Fibroblast of lung (primary cell): ENCODE measurements around the gene CGA. TPM values are rescaled to one million over a fixed set of nuclear protein-coding genes. Genes with fewer than 3 reads are reported as not detected.
"Not testable (repeated sequence)": the region's sequence is repeated elsewhere in the genome, so short reads cannot be mapped to it uniquely, and the experiment has no call there.

ENCODE experiments used
- DNase-seq, 2 donors: peaks; one replicate each; pipeline versions ENCODE4 v3.0.0 to v3.0.0-alpha.2; 2010; ENCODE audit warnings: low read depth in 2 of 2
- H2AFZ ChIP-seq: 2 replicates; pipeline ENCODE4 v1.5.1; 2012; ENCODE audit warnings: low read length, control low read depth, inconsistent platforms
- H3K27ac ChIP-seq: 2 replicates; pipeline ENCODE4 v1.5.1; 2011; ENCODE audit warnings: low read length, control low read depth; ENCODE audit not compliant: insufficient read depth
- H3K27me3 ChIP-seq: 2 replicates; pipeline ENCODE4 v1.5.1; 2011; ENCODE audit warnings: mild to moderate bottlenecking, low read length; ENCODE audit not compliant: control insufficient read depth, insufficient read depth
- H3K36me3 ChIP-seq: 2 replicates; pipeline ENCODE4 v1.5.1; 2011; ENCODE audit warnings: low read length; ENCODE audit not compliant: control insufficient read depth, insufficient read depth
- H3K4me1 ChIP-seq: 2 replicates; pipeline ENCODE4 v1.5.1; 2011; ENCODE audit warnings: low read length; ENCODE audit not compliant: control insufficient read depth, insufficient read depth; ENCODE audit errors: extremely low read depth
- H3K4me2 ChIP-seq: 2 replicates; pipeline ENCODE4 v1.5.1; 2011; ENCODE audit warnings: low read length, control low read depth; ENCODE audit not compliant: insufficient read depth; ENCODE audit errors: extremely low read depth
- H3K4me3 ChIP-seq, 4 experiments: fragments of 200-600 bp in 1 of 4; sonication (generic) in 1 of 4; replicated peaks in 1 of 4; 2 replicates each; pipeline ENCODE4 v1.5.1; 2011 to 2016; ENCODE audit warnings: low read length in 4 of 4, low read depth in 3 of 4, mild to moderate bottlenecking in 3 of 4, control low read depth in 2 of 4, inconsistent platforms in 1 of 4, mixed read lengths in 1 of 4; ENCODE audit not compliant: insufficient read depth in 1 of 4; ENCODE audit errors: control extremely low read depth in 1 of 4
- H3K79me2 ChIP-seq: 2 replicates; pipeline ENCODE4 v1.5.1; 2012; ENCODE audit warnings: mild to moderate bottlenecking, low read length, inconsistent platforms; ENCODE audit not compliant: control insufficient read depth, insufficient read depth
- H3K9ac ChIP-seq: 2 replicates; pipeline ENCODE4 v1.5.1; 2011; ENCODE audit warnings: mild to moderate bottlenecking, low read length, control low read depth; ENCODE audit not compliant: insufficient read depth
- H3K9me3 ChIP-seq: 2 replicates; pipeline ENCODE4 v1.5.1; 2012; ENCODE audit warnings: low read depth, low read length; ENCODE audit not compliant: control insufficient read depth, insufficient read depth
- H4K20me1 ChIP-seq: 2 replicates; pipeline ENCODE4 v1.5.1; 2011; ENCODE audit warnings: low read length; ENCODE audit not compliant: control insufficient read depth, insufficient read depth; ENCODE audit errors: extremely low read depth
- CTCF ChIP-seq, 2 donors: IDR thresholded peaks in 1 of 2; conservative IDR thresholded peaks in 1 of 2; 1 replicate in 1 of 2; 2 replicates in 1 of 2; pipeline ENCODE4 v1.5.1; 2011 to 2012; ENCODE audit warnings: low read length in 2 of 2, control low read depth in 1 of 2, inconsistent platforms in 1 of 2, low read depth in 1 of 2, mild to moderate bottlenecking in 1 of 2
- EZH2 ChIP-seq: IDR thresholded peaks from 2 replicates; pipeline ENCODE4 v1.5.1; 2012; ENCODE audit warnings: low read length, control low read depth, mild to moderate bottlenecking; ENCODE audit errors: missing control alignments
- polyA minus RNA-seq: library from RNA; depleted of rRNA, polyadenylated mRNA; stranded (reverse); fragments of >200 nt; gene quantifications from 2 replicates; pipeline ENCODE4 v1.2.3, GENCODE V29; 2011; ENCODE audit warnings: low replicate concordance
- polyA plus RNA-seq, 2 donors: library from polyadenylated mRNA; depleted of rRNA in 1 of 2; stranded (reverse) in 1 of 2; unstranded in 1 of 2; fragments of >200 nt; gene quantifications; 2 replicates each; pipeline ENCODE4 v1.2.1, GENCODE V29; 2011 to 2012; ENCODE audit warnings: missing spikeins in 1 of 2
- total RNA-seq: library from RNA; depleted of rRNA; stranded (reverse); fragments of >200 nt; gene quantifications from 2 replicates; pipeline ENCODE4 v1.2.1, GENCODE V29; 2014

The CGA gene
- total RNA-seq (not detected in 2 replicates), polyA plus RNA-seq (0.09 and 0.18 TPM in 2 replicates), polyA minus RNA-seq (not detected in 2 replicates)
- polyA plus RNA-seq (2012): 0.22 and 0.29 TPM in 2 replicates

- Histone ChIP-seq H3K4me1 (peaks cover 3% of the 10 kb centered on the region), H4K20me1 (no peaks in the 10 kb centered on the region), H3K36me3 (no peaks in the 10 kb centered on the region), H2AFZ (no peak within 1 kb of the TSS), H3K27ac (no peak within 1 kb of the TSS), H3K79me2 (no peaks in the 10 kb centered on the region), H3K4me3 (no peak within 1 kb of the TSS), H3K9me3 (no peaks in the 10 kb centered on the region), H3K4me2 (peak within 1 kb of the TSS; percentile 29), H3K27me3 (no peaks in the 10 kb centered on the region), H3K9ac (no peak within 1 kb of the TSS)
- TF ChIP-seq EZH2 (no peak), CTCF (conservative IDR thresholded peaks at IDR 0.05 in 1 of 2, IDR thresholded peaks at IDR 0.05 in 1 of 2; ENCODE audit: low read depth in 1 of 2, low read length in 2 of 2) (no peak)
- DNase-seq: peak in 1 of 2 donors; percentile 28
These were observed at the start of gene CGA for GRCh38 chr6:87095087-87095509. Gene CGA, minus strand, starts transcription at chr6:87095106. Its CDS starts 6,906 bp downstream, at chr6:87088200.

- H3K9ac ChIP-seq, H3K4me1 ChIP-seq, DNase-seq, H3K36me3 ChIP-seq, H3K27ac ChIP-seq, H3K79me2 ChIP-seq, H3K27me3 ChIP-seq, H4K20me1 ChIP-seq, H3K4me3 ChIP-seq, H3K4me2 ChIP-seq, H3K9me3 ChIP-seq, H2AFZ ChIP-seq: not testable (repeated sequence)
These were observed 45.0 kb upstream of the CGA start for GRCh38 chr6:87139927-87140326.

- Histone ChIP-seq H2AFZ (no peak overlapping the region), H3K4me2 (no peak overlapping the region), H3K36me3 (no peaks in the 10 kb centered on the region), H3K9me3 (no peaks in the 10 kb centered on the region), H3K4me3 (no peak overlapping the region), H3K27me3 (no peaks in the 10 kb centered on the region), H3K4me1 (no peaks in the 10 kb centered on the region), H3K79me2 (no peaks in the 10 kb centered on the region), H3K27ac (no peak overlapping the region), H3K9ac (no peak overlapping the region), H4K20me1 (no peaks in the 10 kb centered on the region)
- DNase-seq: peak; percentile 36 to 73
- TF ChIP-seq CTCF (conservative IDR thresholded peaks at IDR 0.05 in 1 of 2, IDR thresholded peaks at IDR 0.05 in 1 of 2; ENCODE audit: low read depth in 1 of 2, low read length in 2 of 2): peak; percentile 66 to 68
- TF ChIP-seq EZH2: no peak
These were observed 44.3 kb upstream of the CGA start for GRCh38 chr6:87139236-87139635.
